KOPT-K1 (cell line): Measurements from ENCODE around the gene LMF1.

Experiments used
- H3K27ac ChIP-seq: fragments of 200-600 bp; sonication (generic); 2 replicates; pipeline ENCODE4 v1.5.1; 2016; ENCODE audit warnings: antibody characterized with exemption, mild to moderate bottlenecking, low read depth, low read length; ENCODE audit not compliant: poor library complexity, severe bottlenecking
- H3K36me3 ChIP-seq: fragments of 200-600 bp; sonication (generic); 2 replicates; pipeline ENCODE4 v1.5.1; 2017; ENCODE audit warnings: antibody characterized with exemption, mild to moderate bottlenecking, low read length, moderate library complexity; ENCODE audit not compliant: insufficient read depth
- H3K9me3 ChIP-seq: fragments of 200-600 bp; sonication (generic); 2 replicates; pipeline ENCODE4 v1.5.1; 2017; ENCODE audit warnings: antibody characterized with exemption, low read length, mild to moderate bottlenecking; ENCODE audit not compliant: insufficient read depth, poor library complexity, severe bottlenecking

Gene LMF1

GRCh38 chr16:982145-983043, 11.6 kb upstream of the LMF1 start:
- Histone ChIP-seq H3K36me3 (no peaks in the 10 kb centered on the region), H3K9me3 (no peaks in the 10 kb centered on the region), H3K27ac (no peak overlapping the region)

- no peaks in the 10 kb centered on the region for H3K36me3 ChIP-seq
- H3K9me3 ChIP-seq: no peaks in the 10 kb centered on the region
- H3K27ac ChIP-seq: no peak within 1 kb of the TSS
These were observed 10.9 kb upstream of the LMF1 start, which contains the start of gene SOX8 for GRCh38 chr16:981695-982144. Gene SOX8 (plus strand): TSS chr16:981770. CDS start chr16:981923, 153 bp downstream.

- Histone ChIP-seq H3K27ac (no peak overlapping the region), H3K36me3 (no peaks in the 10 kb centered on the region), H3K9me3 (no peaks in the 10 kb centered on the region)
These were observed 9.7 kb upstream of the LMF1 start for GRCh38 chr16:980595-980854.

GRCh38 chr16:979859-980594, 9.2 kb upstream of the LMF1 start:
- no peaks in the 10 kb centered on the region for H3K36me3 ChIP-seq
- no peak overlapping the region for H3K27ac ChIP-seq
- H3K9me3 ChIP-seq: no peaks in the 10 kb centered on the region

- Histone ChIP-seq H3K36me3 (no peaks in the 10 kb centered on the region), H3K27ac (no peak overlapping the region), H3K9me3 (no peaks in the 10 kb centered on the region)
These were observed 8.4 kb upstream of the LMF1 start for GRCh38 chr16:979147-979546.

GRCh38 chr16:978403-978802, 7.6 kb upstream of the LMF1 start:
- H3K36me3 ChIP-seq: no peaks in the 10 kb centered on the region
- no peaks in the 10 kb centered on the region for H3K9me3 ChIP-seq
- no peak overlapping the region for H3K27ac ChIP-seq

GRCh38 chr16:977896-978295, 7.1 kb upstream of the LMF1 start:
- Histone ChIP-seq H3K36me3 (no peaks in the 10 kb centered on the region), H3K27ac (no peak overlapping the region), H3K9me3 (no peaks in the 10 kb centered on the region)

GRCh38 chr16:977081-977701, 6.4 kb upstream of the LMF1 start:
- Histone ChIP-seq H3K27ac (no peak overlapping the region), H3K36me3 (no peaks in the 10 kb centered on the region), H3K9me3 (no peaks in the 10 kb centered on the region)

GRCh38 chr16:976389-976931, 5.7 kb upstream of the LMF1 start:
- no peak overlapping the region for H3K27ac ChIP-seq
- H3K9me3 ChIP-seq: no peaks in the 10 kb centered on the region
- no peaks in the 10 kb centered on the region for H3K36me3 ChIP-seq

GRCh38 chr16:975291-975690, 4.5 kb upstream of the LMF1 start:
- Histone ChIP-seq H3K36me3 (no peaks in the 10 kb centered on the region), H3K27ac (no peak overlapping the region), H3K9me3 (no peaks in the 10 kb centered on the region)

GRCh38 chr16:974611-975261, 4.0 kb upstream of the LMF1 start:
- Histone ChIP-seq H3K9me3 (no peaks in the 10 kb centered on the region), H3K36me3 (no peaks in the 10 kb centered on the region), H3K27ac (no peak overlapping the region)

- H3K36me3 ChIP-seq: no peaks in the 10 kb centered on the region
- H3K9me3 ChIP-seq: no peaks in the 10 kb centered on the region
- no peak overlapping the region for H3K27ac ChIP-seq
These were observed 3.3 kb upstream of the LMF1 start for GRCh38 chr16:974001-974601.

GRCh38 chr16:973366-973765, 2.6 kb upstream of the LMF1 start:
- H3K27ac ChIP-seq: no peak overlapping the region
- H3K9me3 ChIP-seq: no peaks in the 10 kb centered on the region
- no peaks in the 10 kb centered on the region; the same call in 1 of the 2 replicates for H3K36me3 ChIP-seq

GRCh38 chr16:972316-973002, 1.7 kb upstream of the LMF1 start:
- Histone ChIP-seq H3K27ac (no peak overlapping the region), H3K36me3 (no peaks in the 10 kb centered on the region; the same call in 1 of the 2 replicates), H3K9me3 (no peaks in the 10 kb centered on the region)
